GM21786 (cell line): ENCODE results near the gene MEIS2.
A peak's percentile ranks its signal among the peaks of the same experiment; 100 is the strongest.

ENCODE experiments used
- ATAC-seq: cut with Tn5 transposase; IDR thresholded peaks from one replicate; pipeline ENCODE4 v1.9.1; 2021; ENCODE audit not compliant: unreplicated experiment

Gene MEIS2

DNA sequence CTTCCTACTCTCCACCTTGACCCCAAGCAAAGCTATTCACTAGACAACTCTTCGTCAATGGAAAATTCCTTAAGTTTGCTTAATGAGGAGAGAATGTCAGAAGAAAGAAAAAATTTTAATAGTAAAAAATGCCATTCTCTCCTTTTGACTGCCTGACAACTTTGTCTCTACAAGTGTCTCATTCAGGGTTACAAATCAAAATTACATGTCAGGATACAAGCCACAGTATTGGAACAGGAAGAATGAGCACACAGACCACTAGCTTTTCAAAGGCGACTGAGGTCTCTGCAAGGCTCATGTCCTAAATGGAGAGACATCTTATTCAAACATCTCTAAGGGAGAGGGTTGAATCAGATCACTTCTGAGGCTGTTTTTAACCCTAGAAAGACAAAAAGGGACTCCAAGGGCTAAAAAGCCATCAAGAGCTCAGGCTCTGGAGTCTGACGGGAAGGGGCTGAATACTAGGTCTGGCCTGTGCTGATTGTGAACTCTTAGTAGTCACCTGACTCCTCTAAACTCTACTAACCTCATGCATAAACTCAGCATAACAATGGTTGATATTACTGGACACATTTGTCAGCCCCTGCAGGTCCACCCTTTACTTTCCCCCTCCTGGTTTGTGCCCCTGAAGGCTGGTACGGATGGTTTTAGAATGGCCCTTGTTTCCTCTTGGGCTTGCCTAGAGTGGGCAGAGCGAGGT is 12.8 kb upstream of the MEIS2 start:
- no peak for ATAC-seq

- no peak for ATAC-seq
These were observed 11.8 kb upstream of the MEIS2 start for GRCh38 chr15:37112171-37112570.

DNA sequence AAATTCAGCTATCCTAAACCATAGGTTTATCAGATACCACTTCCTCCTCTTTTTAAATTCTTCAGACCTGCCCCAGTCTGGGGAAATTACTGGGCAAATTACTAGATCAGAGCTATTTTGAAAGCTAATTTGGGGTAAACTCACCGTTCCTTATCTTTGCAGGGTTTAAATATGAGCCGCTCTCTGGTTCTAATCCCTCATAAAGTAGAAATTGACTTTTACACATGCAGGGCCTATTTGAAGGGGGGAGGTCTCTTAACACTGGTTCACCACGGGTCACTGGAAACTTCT is 11.0 kb upstream of the MEIS2 start:
- no peak for ATAC-seq

DNA sequence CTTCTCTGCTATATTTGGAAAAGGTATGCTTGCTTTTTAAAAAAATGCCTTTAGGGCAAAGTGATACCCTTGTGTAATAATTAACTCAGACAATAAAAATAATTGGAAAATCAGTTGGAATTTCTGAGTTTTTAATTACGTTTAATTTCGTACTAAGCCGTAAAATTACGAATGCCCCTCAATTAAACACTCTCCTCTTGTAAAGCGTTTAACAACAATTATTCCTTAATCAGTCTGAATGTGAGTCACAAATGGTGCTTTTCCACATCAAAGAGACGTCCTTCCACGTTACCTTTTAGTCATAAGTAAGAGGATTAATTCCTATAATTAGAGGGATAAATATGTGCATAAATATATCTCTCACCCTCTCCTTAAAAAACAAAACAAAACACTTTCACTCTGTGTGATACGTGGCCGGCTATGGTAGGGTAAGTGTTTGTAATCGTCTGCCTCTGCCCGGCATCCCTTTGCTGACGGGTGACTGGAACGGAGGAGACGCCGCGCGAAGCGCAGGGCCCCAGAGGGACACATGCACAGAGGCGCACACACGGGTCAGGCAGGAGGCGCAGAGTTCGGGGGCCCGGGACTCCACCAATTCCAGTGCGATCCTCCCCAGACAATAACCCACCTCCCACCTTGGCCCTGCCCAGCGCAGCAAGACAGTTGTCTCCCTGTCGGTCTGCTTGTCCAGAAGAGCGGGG is 9.7 kb upstream of the MEIS2 start:
- ATAC-seq, result no peak

- ATAC-seq, result no peak
These were observed 9.0 kb upstream of the MEIS2 start for GRCh38 chr15:37109168-37109871.

DNA sequence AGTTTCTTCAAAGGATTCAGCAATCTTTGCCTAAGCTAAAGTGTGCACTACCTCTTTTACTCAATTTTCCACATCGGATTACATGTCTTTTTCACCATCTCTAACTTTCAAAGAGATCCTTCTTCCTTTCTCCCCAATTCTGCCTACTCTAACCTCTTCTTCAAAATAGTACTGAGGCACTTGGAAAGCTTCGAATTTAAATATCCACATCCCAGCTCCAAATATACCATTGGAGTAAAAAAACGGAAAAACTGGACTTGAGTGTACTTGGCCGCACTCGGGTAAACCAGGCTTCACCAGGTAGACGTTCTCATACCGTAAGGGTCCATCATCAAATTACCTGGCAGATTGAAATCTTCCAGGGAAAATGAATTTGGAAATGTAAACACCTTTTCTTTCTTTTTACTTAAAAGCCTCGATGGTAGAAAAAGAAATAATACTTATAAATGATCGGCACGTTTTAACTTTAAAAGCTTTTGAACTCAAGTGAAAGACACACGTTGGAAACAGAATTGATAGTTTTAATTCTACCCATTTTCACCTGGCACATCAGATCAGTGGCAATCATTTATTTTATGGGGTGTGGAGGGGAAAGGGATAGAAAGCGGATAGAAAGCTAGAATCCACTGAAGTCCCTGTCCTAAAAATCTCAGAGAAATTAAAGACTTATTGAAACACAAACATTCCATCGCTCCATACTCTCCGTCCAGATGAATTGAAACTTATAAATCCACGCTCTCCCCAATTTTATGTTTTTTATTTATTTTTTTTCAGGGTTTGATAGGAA is 8.2 kb upstream of the MEIS2 start:
- no peak for ATAC-seq

GRCh38 chr15:37107744-37108380 is 7.5 kb upstream of the MEIS2 start:
- ATAC-seq, result no peak

GRCh38 chr15:37107071-37107743 is 6.9 kb upstream of the MEIS2 start:
- no peak for ATAC-seq

DNA sequence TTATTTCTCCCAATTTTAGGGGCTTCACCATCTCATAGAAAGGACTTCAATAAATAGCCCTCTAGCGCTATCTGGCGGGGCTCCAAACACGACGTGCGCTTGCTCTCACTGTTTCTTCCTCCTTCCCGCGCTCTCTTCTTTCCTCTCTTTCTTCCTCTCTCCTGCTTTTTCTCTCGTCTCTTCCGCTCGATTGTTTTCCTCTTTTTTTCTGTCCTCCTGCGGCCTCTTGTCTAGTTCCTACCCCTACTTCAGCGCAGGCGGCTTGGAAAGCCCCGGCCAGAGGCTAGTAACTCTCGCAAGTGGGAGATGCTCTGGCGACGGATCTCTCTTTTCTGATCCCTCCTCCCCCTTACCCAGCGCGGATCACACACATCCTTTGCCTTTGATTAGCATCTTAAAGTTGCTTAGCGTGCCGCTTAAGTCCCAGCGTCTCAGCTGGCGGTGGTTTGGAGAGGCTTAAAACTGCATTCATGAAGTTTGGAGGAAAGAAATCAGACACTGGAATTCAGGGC is 6.2 kb upstream of the MEIS2 start:
- ATAC-seq, result no peak

DNA sequence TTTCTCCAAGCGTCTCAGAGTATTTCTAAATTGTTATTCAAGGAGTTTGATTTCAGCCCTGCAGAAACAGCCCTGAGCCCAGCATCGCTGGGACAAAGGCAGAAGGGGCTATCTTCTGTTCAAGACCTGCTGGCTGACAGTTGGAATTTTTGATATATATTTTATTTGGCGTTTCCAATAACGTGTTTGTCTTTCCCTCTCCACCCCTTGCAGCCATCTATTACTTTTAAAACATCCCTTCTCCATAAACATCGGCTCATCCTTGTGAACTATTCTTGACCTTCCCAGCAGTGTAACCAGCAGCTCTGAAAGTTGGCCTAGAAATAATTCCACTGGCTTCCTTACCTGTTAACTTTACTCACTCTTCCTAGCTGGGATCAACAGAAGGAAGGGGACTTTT is 5.5 kb upstream of the MEIS2 start:
- ATAC-seq, result no peak

- ATAC-seq, result no peak
These were observed 4.7 kb upstream of the MEIS2 start for GRCh38 chr15:37105029-37105428.

GRCh38 chr15:37104424-37104981 is 4.2 kb upstream of the MEIS2 start:
- ATAC-seq, result no peak

DNA sequence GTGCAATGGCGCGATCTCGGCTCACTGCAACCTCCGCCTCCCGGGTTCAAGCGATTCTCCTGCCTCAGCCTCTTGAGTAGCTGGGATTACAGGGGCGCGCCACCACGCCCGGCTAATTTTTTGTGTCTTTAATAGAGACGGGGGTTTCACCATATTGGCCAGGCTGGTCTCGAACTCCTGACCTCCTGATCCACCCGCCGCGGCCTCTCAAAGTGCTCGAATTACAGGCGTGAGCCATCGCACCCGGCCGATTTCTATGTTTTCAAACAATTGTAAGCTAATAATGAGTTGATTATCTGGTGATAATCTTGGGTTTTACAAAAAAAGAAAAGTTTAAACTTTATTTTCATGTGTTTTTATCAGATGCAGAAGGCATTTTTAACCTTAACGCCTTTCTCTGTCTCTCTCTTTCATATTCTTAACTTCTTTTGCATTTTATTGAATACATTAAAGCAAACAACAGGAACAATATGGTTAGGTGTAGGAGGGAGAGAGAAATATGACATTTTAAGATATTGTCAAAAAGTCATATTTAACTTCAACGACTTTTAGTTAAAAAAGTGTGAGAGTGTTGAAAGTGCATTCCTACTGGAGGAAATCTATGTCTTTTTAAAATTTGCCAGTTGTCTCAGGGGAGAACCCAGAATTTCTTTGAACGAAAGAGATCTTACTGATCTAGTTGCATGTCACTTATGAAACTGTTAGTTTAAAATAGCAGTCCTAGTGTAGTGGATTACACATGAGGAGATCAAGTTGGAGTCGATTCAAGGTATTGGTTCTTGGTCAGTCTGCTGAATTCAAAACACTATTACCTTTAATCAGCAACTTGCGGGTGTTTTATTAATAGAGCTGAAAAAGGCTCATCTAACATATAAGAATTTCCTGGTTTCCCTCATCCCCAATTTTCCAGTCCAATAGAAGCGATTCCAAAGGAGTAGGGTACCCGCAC is 3.4 kb upstream of the MEIS2 start:
- no peak for ATAC-seq

- ATAC-seq, result no peak
These were observed 2.8 kb upstream of the MEIS2 start for GRCh38 chr15:37103163-37103435.

DNA sequence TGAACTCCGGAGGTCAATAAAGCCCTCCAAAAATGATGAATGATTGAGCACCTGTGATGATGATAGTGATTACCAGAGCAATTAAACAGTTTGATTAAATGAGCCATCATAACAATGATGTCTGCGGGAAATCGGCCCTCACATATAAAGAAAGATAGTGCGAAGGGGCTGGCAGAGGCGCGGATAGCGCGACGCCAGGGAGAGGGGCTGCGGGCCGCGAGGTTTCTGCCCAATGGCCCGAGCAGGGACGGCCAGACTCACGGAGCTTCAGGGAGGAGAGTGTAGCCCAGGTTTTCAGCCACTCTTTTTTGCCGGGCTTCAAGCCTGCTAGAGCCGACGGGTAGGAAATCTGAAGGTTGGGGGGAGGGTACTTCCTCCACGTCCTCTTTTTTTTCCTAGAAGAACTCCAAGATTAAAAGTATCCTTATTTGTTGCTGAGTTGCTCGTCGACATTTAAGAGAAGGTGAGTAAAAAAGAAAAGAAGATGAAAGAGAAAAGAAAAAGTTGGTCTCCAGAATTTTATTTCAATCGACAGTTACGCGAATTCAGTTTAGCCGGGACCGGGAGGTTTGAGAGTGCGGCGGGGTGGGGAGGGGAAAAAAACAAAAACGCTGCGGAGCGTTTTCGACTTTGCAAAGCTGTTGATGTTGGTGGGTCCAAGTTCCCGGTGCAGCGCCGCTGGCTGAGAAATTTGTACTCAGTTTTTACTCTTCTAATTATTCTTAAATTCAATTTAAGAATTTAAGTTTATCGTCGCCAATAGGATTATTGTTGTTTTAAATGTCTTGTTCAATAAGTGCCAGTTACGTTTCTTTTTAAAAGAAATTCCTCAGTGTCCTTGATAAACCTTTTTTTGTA is 2.2 kb upstream of the MEIS2 start:
- no peak for ATAC-seq

DNA sequence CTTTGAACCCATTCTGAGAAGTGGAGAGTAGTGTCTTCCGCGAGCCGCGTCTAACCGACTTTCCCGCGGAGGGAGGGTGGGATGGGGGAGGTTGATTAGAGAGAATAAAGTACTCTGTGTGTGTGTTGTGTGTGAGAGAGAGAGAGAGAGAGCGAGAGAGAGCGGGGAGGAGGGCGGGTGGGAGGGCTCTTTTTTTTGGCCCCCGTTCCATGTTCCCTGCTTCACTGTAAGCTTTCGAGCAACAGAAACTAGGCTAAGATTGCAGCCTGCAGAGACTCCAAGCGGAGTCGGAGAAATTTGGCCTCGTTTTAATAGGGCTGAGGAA is 1.6 kb upstream of the MEIS2 start:
- ATAC-seq, result no peak

DNA sequence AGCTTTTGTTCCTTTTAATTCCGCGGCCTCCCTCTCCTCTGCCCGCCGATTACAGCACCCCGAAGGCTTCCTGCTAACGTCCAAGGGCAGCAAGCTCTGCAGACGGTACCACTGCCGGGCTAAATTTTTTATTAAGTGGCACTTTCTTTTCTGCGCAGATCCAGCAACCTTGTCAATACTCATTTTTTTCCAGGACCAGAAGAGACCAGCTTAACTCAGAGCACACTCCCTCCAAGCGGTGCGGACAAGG is 542 bp upstream of the MEIS2 start:
- peak; percentile 13 for ATAC-seq

DNA sequence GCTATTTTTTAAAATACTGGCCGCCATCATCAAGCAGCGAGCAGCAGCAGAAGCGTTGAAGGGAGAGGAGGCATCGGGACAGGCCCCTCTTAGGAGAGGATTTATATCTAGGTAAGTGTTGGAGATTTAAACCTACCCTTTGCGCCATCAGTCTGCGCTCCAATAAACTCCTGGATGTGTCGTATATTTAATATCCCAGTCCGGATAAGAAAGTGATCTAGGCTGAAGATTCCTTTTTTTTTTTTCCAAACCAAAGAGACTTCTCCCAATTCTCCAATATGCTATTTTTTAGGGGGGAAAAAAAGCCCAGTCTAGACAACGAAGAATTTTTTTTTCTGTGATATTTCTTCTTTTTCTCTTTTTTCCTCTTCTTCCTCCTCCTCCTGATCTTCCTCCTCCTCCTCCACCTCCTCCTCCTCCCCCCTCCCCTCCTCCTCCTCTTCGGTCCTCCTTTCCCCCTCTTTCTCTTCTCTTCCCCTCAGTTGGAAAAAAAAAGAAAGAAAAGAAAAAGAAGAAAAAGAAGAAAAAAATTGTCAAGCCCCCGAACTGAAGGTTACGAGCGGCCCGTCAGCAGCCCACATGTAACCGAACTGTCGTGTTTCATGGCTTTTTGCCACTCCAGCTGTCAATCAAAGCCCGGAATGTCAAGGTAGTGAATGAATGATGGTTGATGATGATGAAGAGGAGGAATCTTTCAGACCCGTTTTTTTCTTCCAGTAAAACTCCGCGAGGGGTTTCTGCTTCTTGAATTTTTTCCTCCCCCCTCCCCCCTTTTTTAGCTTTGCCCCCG is 835 bp downstream of the MEIS2 start:
- ATAC-seq, result no peak
